DMS 273 (cell line): Measurements from ENCODE around the gene TMCC2.

Source experiments
- DNase-seq: peaks from one replicate; lab custom pipeline; 2025; ENCODE audit not compliant: unreplicated experiment; lab: John Stamatoyannopoulos, UW

Gene TMCC2

GRCh38 chr1:205301842-205302588, 74.3 kb downstream of the TMCC2 start:
- DNase-seq: no peak

- no peak for DNase-seq
These were observed 75.6 kb downstream of the TMCC2 start for GRCh38 chr1:205303247-205303888.

- no peak for DNase-seq
These were observed 76.4 kb downstream of the TMCC2 start for GRCh38 chr1:205304046-205304694.

- DNase-seq: no peak
These were observed 76.9 kb downstream of the TMCC2 start for GRCh38 chr1:205304695-205305070.

GRCh38 chr1:205306929-205307566, 79.3 kb downstream of the TMCC2 start:
- no peak for DNase-seq

- no peak for DNase-seq
These were observed 82.0 kb downstream of the TMCC2 start for GRCh38 chr1:205309741-205310140.

GRCh38 chr1:205310976-205311704, 83.4 kb downstream of the TMCC2 start:
- DNase-seq: no peak

GRCh38 chr1:205312866-205313562, 85.3 kb downstream of the TMCC2 start:
- no peak for DNase-seq

- DNase-seq: no peak
These were observed 86.0 kb downstream of the TMCC2 start for GRCh38 chr1:205313563-205314308.

GRCh38 chr1:205315008-205315618, 87.4 kb downstream of the TMCC2 start:
- no peak for DNase-seq

GRCh38 chr1:205316161-205316566, 88.4 kb downstream of the TMCC2 start:
- DNase-seq: no peak

GRCh38 chr1:205317311-205317917, 89.7 kb downstream of the TMCC2 start:
- peak; percentile 65 for DNase-seq

GRCh38 chr1:205318231-205318991, 90.7 kb downstream of the TMCC2 start:
- DNase-seq: peak; percentile 25

- peak; percentile 74 for DNase-seq
These were observed 91.6 kb downstream of the TMCC2 start for GRCh38 chr1:205319081-205320018.

- DNase-seq: peak; percentile 94
These were observed 93.6 kb downstream of the TMCC2 start, which contains the start of gene NUAK2 for GRCh38 chr1:205321162-205321958. NUAK2 (minus strand) TSS chr1:205321745; CDS start chr1:205321628, 117 bp downstream.

- no peak for DNase-seq
These were observed 94.2 kb downstream of the TMCC2 start for GRCh38 chr1:205321959-205322283.
